MM.1S (cell line): ENCODE measurements around the gene NCOA3.

Experiments used
- CTCF ChIP-seq: fragments of 300-600 bp; sonication (generic); IDR thresholded peaks from 2 replicates; pipeline ENCODE4 v1.5.1; 2016; ENCODE audit warnings: antibody characterized with exemption, low read length, mixed read lengths
- EZH2 ChIP-seq: fragments of 300-600 bp; sonication (generic); optimal IDR thresholded peaks from 2 replicates; pipeline ENCODE3; 2017; ENCODE audit warnings: low read depth, mild to moderate bottlenecking, antibody characterized with exemption, low read length, mixed read lengths
- EZH2phosphoT487 ChIP-seq: fragments of 300-600 bp; sonication (generic); IDR thresholded peaks from 2 replicates; pipeline ENCODE4 v1.6.1; 2018; ENCODE audit warnings: antibody characterized with exemption, low read length

GRCh38 chr20:47609001-47609400 is 107.3 kb downstream of the NCOA3 start:
- TF ChIP-seq EZH2phosphoT487 = no peak
- no peak for TF ChIP-seq CTCF
- TF ChIP-seq EZH2 = no peak
